Muscle of leg (tissue), 11 donors: ENCODE measurements around the gene CDC20B. TPM values are rescaled to one million over a fixed set of nuclear protein-coding genes. Genes with fewer than 3 reads are reported as not detected.
"Not testable (repeated sequence)": the region's sequence is repeated elsewhere in the genome, so short reads cannot be mapped to it uniquely, and the experiment has no call there.

ENCODE experiments used
- DNase-seq: peaks from one replicate; pipeline ENCODE4 v3.0.0; 2013
- H3K27ac ChIP-seq: one replicate; pipeline ENCODE4 v1.5.1; 2013; ENCODE audit warnings: mild to moderate bottlenecking, low read length, control low read depth
- H3K27me3 ChIP-seq: one replicate; pipeline ENCODE4 v1.6.1; 2013; ENCODE audit warnings: low read length; ENCODE audit not compliant: control insufficient read depth, insufficient read depth
- H3K36me3 ChIP-seq: one replicate; pipeline ENCODE4 v1.6.1; 2013; ENCODE audit warnings: low read length; ENCODE audit not compliant: control insufficient read depth, insufficient read depth
- H3K4me1 ChIP-seq: one replicate; pipeline ENCODE4 v1.6.1; 2013; ENCODE audit warnings: low read length; ENCODE audit not compliant: control insufficient read depth, insufficient read depth
- H3K4me3 ChIP-seq: one replicate; pipeline ENCODE4 v1.5.1; 2013; ENCODE audit warnings: low read length, control low read depth
- H3K9me3 ChIP-seq: replicated peaks from 2 replicates; pipeline ENCODE4 v1.6.1; 2013; ENCODE audit warnings: low read depth, low read length; ENCODE audit not compliant: control insufficient read depth
- WGBS: methylation state at CpG from one replicate; pipeline ENCODE4 v1.1.5; 2013; ENCODE audit warnings: missing lambda C conversion rate; ENCODE audit not compliant: insufficient coverage; 5-methylcytosine and 5-hydroxymethylcytosine counted together
- polyA plus RNA-seq, 8 donors: library from polyadenylated mRNA; unstranded; fragments of 120-200 nt; gene quantifications; one replicate each; pipeline versions ENCODE4 v1.2.1 to v1.2.3, GENCODE V29; 2013; ENCODE audit warnings: inconsistent platforms in 1 of 8, low replicate concordance in 1 of 8; ENCODE audit not compliant: insufficient read length in 8 of 8, insufficient read depth in 1 of 8
- total RNA-seq: library from RNA; stranded (reverse); fragments of 120-200 nt; gene quantifications from one replicate; pipeline ENCODE4 v1.2.4, GENCODE V29; 2013

The CDC20B gene
- total and polyA plus RNA-seq, 9 donors = 0.08 to 0.78 (median 0.11) TPM; not detected in 5

- peaks cover 2% of the 10 kb centered on the region for H3K27me3 ChIP-seq
- peaks cover 3% of the 10 kb centered on the region for H3K4me1 ChIP-seq
- H3K36me3 ChIP-seq = no peaks in the 10 kb centered on the region
- no peak overlapping the region for H3K4me3 ChIP-seq
- no peak overlapping the region for H3K27ac ChIP-seq
- WGBS = 96% methylated on average over 4 of the region's 9 CpGs
- no peaks in the 10 kb centered on the region for H3K9me3 ChIP-seq
- no peak for DNase-seq
Measured at GRCh38 chr5:55141945-55142690, 30.9 kb downstream of the CDC20B start.

GRCh38 chr5:55140908-55141665 lies 31.9 kb downstream of the CDC20B start:
- no peak overlapping the region for H3K27ac ChIP-seq
- no peak overlapping the region for H3K4me3 ChIP-seq
- no peaks in the 10 kb centered on the region for H3K9me3 ChIP-seq
- H3K27me3 ChIP-seq = peaks cover 2% of the 10 kb centered on the region
- no peaks in the 10 kb centered on the region for H3K36me3 ChIP-seq
- 8% methylated on average over 1 of the region's 9 CpGs for WGBS
- no peak for DNase-seq
- no peaks in the 10 kb centered on the region for H3K4me1 ChIP-seq

- Histone ChIP-seq H3K4me3 (no peak overlapping the region), H3K9me3 (no peaks in the 10 kb centered on the region), H3K27me3 (no peaks in the 10 kb centered on the region), H3K27ac (no peak overlapping the region), H3K36me3 (no peaks in the 10 kb centered on the region), H3K4me1 (no peaks in the 10 kb centered on the region)
- WGBS = no CpG with 5 or more reads among the region's 3 CpGs
- DNase-seq = no peak
Measured at GRCh38 chr5:55136521-55136920, 36.5 kb downstream of the CDC20B start.

GRCh38 chr5:55134053-55134722 lies 38.8 kb downstream of the CDC20B start:
- H3K4me3 ChIP-seq = no peak overlapping the region
- 80% methylated on average over 3 of the region's 5 CpGs for WGBS
- no peaks in the 10 kb centered on the region for H3K27me3 ChIP-seq
- H3K9me3 ChIP-seq = peaks cover 2% of the 10 kb centered on the region
- DNase-seq = no peak
- H3K27ac ChIP-seq = no peak overlapping the region
- H3K36me3 ChIP-seq = no peaks in the 10 kb centered on the region
- no peaks in the 10 kb centered on the region for H3K4me1 ChIP-seq

GRCh38 chr5:55123365-55123764 lies 49.6 kb downstream of the CDC20B start:
- Histone ChIP-seq H3K9me3 (no peaks in the 10 kb centered on the region), H3K27ac (no peak overlapping the region), H3K36me3 (no peaks in the 10 kb centered on the region), H3K4me3 (no peak overlapping the region), H3K4me1 (no peaks in the 10 kb centered on the region), H3K27me3 (no peaks in the 10 kb centered on the region)
- DNase-seq = no peak
- WGBS = no CpG with 5 or more reads among the region's 3 CpGs

GRCh38 chr5:55114061-55114460 lies 58.9 kb downstream of the CDC20B start:
- H3K36me3 ChIP-seq = no peaks in the 10 kb centered on the region
- no peaks in the 10 kb centered on the region for H3K27me3 ChIP-seq
- H3K9me3 ChIP-seq = no peaks in the 10 kb centered on the region
- no peak overlapping the region for H3K27ac ChIP-seq
- DNase-seq = no peak
- H3K4me1 ChIP-seq = no peaks in the 10 kb centered on the region
- WGBS = no CpG with 5 or more reads among the region's 3 CpGs
- no peak overlapping the region for H3K4me3 ChIP-seq

GRCh38 chr5:55113327-55113726 lies 59.6 kb downstream of the CDC20B start:
- Histone ChIP-seq H3K4me3 (no peak overlapping the region), H3K27ac (no peak overlapping the region), H3K36me3 (no peaks in the 10 kb centered on the region), H3K9me3 (no peaks in the 10 kb centered on the region), H3K4me1 (no peaks in the 10 kb centered on the region), H3K27me3 (no peaks in the 10 kb centered on the region)
- no peak for DNase-seq

- H3K27ac ChIP-seq = peak overlapping the region; percentile 42
- DNase-seq = peak; percentile 37
- no peaks in the 10 kb centered on the region for H3K4me1 ChIP-seq
- H3K4me3 ChIP-seq = no peak overlapping the region
- no CpG with 5 or more reads among the region's 2 CpGs for WGBS
- no peaks in the 10 kb centered on the region for H3K27me3 ChIP-seq
- H3K36me3 ChIP-seq = no peaks in the 10 kb centered on the region
- no peaks in the 10 kb centered on the region for H3K9me3 ChIP-seq
Measured at GRCh38 chr5:55110217-55110616, 62.8 kb downstream of the CDC20B start.

GRCh38 chr5:55108661-55109060 lies 64.3 kb downstream of the CDC20B start:
- 65% methylated on average over 3 of the region's 3 CpGs for WGBS
- no peak for DNase-seq

GRCh38 chr5:55105976-55106375 lies 67.0 kb downstream of the CDC20B start:
- not testable (repeated sequence) for H3K27me3 ChIP-seq, H3K4me1 ChIP-seq, H3K9me3 ChIP-seq, H3K36me3 ChIP-seq, H3K27ac ChIP-seq, H3K4me3 ChIP-seq, DNase-seq

More at GRCh38 chr5:55108661-55109060, 64.3 kb downstream of the CDC20B start:
- Histone ChIP-seq H3K27me3 (no peaks in the 10 kb centered on the region), H3K4me3 (no peak overlapping the region), H3K4me1 (no peaks in the 10 kb centered on the region), H3K9me3 (no peaks in the 10 kb centered on the region), H3K36me3 (no peaks in the 10 kb centered on the region), H3K27ac (no peak overlapping the region)
